Mesenchymal stem cell (in vitro differentiated cells and primary cell): ENCODE data around the gene PACS1.

Source experiments
- DNase-seq: peaks from one replicate; pipeline ENCODE4 v3.0.0-alpha.2; 2013
- H2AFZ ChIP-seq: one replicate; pipeline ENCODE4 v1.6.1; 2013; ENCODE audit warnings: low read depth, mild to moderate bottlenecking, control low read depth, inconsistent platforms, low read length, moderate library complexity
- H2AK5ac ChIP-seq: 2 replicates; pipeline ENCODE4 v1.6.1; 2013; ENCODE audit warnings: low read length, moderate library complexity, mild to moderate bottlenecking, inconsistent platforms; ENCODE audit not compliant: severe bottlenecking
- H2BK120ac ChIP-seq: one replicate; pipeline ENCODE4 v1.6.1; 2013; ENCODE audit warnings: low read depth, mild to moderate bottlenecking, inconsistent platforms, low read length, moderate library complexity
- H2BK12ac ChIP-seq, 2 experiments: one replicate each; pipeline ENCODE4 v1.6.1; 2013; ENCODE audit warnings: inconsistent platforms in 2 of 2, low read length in 2 of 2, mild to moderate bottlenecking in 2 of 2, moderate library complexity in 2 of 2, control low read depth in 1 of 2
- H2BK15ac ChIP-seq: one replicate; pipeline ENCODE4 v1.6.1; 2013; ENCODE audit warnings: mild to moderate bottlenecking, low read depth, inconsistent platforms; ENCODE audit not compliant: poor library complexity, severe bottlenecking
- H2BK5ac ChIP-seq: 2 replicates; pipeline ENCODE4 v1.6.1; 2013; ENCODE audit warnings: low read depth, mild to moderate bottlenecking, low read length, control low read depth, inconsistent platforms; ENCODE audit not compliant: poor library complexity, severe bottlenecking
- H3K14ac ChIP-seq, 2 experiments: one replicate each; pipeline ENCODE4 v1.6.1; 2013; ENCODE audit warnings: inconsistent platforms in 2 of 2, low read length in 2 of 2, control low read depth in 1 of 2, mild to moderate bottlenecking in 1 of 2, moderate library complexity in 1 of 2
- H3K18ac ChIP-seq, 2 experiments: one replicate each; pipeline ENCODE4 v1.6.1; 2013; ENCODE audit warnings: inconsistent platforms in 2 of 2, low read length in 2 of 2, control low read depth in 1 of 2, low read depth in 1 of 2, mild to moderate bottlenecking in 1 of 2
- H3K23ac ChIP-seq, 2 experiments: one replicate each; pipeline ENCODE4 v1.6.1; 2013; ENCODE audit warnings: inconsistent platforms in 2 of 2, low read length in 2 of 2, mild to moderate bottlenecking in 2 of 2, moderate library complexity in 2 of 2, control low read depth in 1 of 2
- H3K27ac ChIP-seq: 2 replicates; pipeline ENCODE4 v1.5.1; 2013; ENCODE audit warnings: mild to moderate bottlenecking, moderate library complexity, low read length, control low read depth, inconsistent platforms; ENCODE audit not compliant: poor library complexity, severe bottlenecking
- H3K27me3 ChIP-seq, 2 experiments: 2 replicates each; pipeline versions ENCODE4 v1.6.1 to v1.7.0; 2013; ENCODE audit warnings: low read length in 2 of 2, mild to moderate bottlenecking in 2 of 2, moderate library complexity in 2 of 2, control low read depth in 1 of 2, inconsistent platforms in 1 of 2; ENCODE audit not compliant: control insufficient read depth in 1 of 2, insufficient read depth in 1 of 2
- H3K36me3 ChIP-seq, 2 experiments: 2 replicates each; pipeline versions ENCODE4 v1.6.1 to v1.7.0; 2013; ENCODE audit warnings: low read length in 2 of 2, control low read depth in 1 of 2, inconsistent platforms in 1 of 2, low read depth in 1 of 2, mild to moderate bottlenecking in 1 of 2; ENCODE audit not compliant: insufficient read depth in 2 of 2, control insufficient read depth in 1 of 2
- H3K4ac ChIP-seq, 2 experiments: one replicate each; pipeline ENCODE4 v1.6.1; 2013; ENCODE audit warnings: inconsistent platforms in 2 of 2, low read length in 2 of 2, mild to moderate bottlenecking in 2 of 2, moderate library complexity in 2 of 2, control low read depth in 1 of 2, low read depth in 1 of 2
- H3K4me1 ChIP-seq: 2 replicates; pipeline ENCODE4 v1.6.1; 2013; ENCODE audit warnings: low read depth, low read length, control low read depth; ENCODE audit not compliant: control insufficient read depth, insufficient read depth
- H3K4me2 ChIP-seq: 2 replicates; pipeline ENCODE4 v1.6.1; 2013; ENCODE audit warnings: low read length, mild to moderate bottlenecking, inconsistent platforms; ENCODE audit not compliant: poor library complexity, severe bottlenecking
- H3K4me3 ChIP-seq, 2 experiments: 2 replicates each; pipeline versions ENCODE4 v1.5.1 to v1.7.0; 2013; ENCODE audit warnings: low read length in 2 of 2, mild to moderate bottlenecking in 2 of 2, control low read depth in 1 of 2, low read depth in 1 of 2; ENCODE audit not compliant: insufficient read depth in 1 of 2
- H3K79me1 ChIP-seq: replicated peaks from 2 replicates; pipeline ENCODE4 v1.6.1; 2013; ENCODE audit warnings: mild to moderate bottlenecking, control low read depth, low read length, inconsistent platforms; ENCODE audit not compliant: poor library complexity, severe bottlenecking
- H3K9ac ChIP-seq: 2 replicates; pipeline ENCODE4 v1.7.0; 2013; ENCODE audit warnings: mild to moderate bottlenecking, low read length, moderate library complexity
- H3K9me3 ChIP-seq: 2 replicates; pipeline ENCODE4 v1.7.0; 2013; ENCODE audit warnings: mild to moderate bottlenecking, low read length; ENCODE audit not compliant: control insufficient read depth
- H4K8ac ChIP-seq: one replicate; pipeline ENCODE4 v1.6.1; 2013; ENCODE audit warnings: inconsistent platforms, mild to moderate bottlenecking, low read length, moderate library complexity
- H4K91ac ChIP-seq: one replicate; pipeline ENCODE4 v1.6.1; 2013; ENCODE audit warnings: mild to moderate bottlenecking, low read length, inconsistent platforms
- WGBS: methylation state at CpG from one replicate; pipeline ENCODE4 v1.1.7; 2013; ENCODE audit warnings: mixed read lengths; 5-methylcytosine and 5-hydroxymethylcytosine counted together

The PACS1 gene

GRCh38 chr11:66084821-66085475, 14.9 kb downstream of the PACS1 start:
- no peak overlapping the region for H2BK15ac ChIP-seq
- no peak overlapping the region for H3K14ac ChIP-seq
- no peak overlapping the region for H4K91ac ChIP-seq

DNA sequence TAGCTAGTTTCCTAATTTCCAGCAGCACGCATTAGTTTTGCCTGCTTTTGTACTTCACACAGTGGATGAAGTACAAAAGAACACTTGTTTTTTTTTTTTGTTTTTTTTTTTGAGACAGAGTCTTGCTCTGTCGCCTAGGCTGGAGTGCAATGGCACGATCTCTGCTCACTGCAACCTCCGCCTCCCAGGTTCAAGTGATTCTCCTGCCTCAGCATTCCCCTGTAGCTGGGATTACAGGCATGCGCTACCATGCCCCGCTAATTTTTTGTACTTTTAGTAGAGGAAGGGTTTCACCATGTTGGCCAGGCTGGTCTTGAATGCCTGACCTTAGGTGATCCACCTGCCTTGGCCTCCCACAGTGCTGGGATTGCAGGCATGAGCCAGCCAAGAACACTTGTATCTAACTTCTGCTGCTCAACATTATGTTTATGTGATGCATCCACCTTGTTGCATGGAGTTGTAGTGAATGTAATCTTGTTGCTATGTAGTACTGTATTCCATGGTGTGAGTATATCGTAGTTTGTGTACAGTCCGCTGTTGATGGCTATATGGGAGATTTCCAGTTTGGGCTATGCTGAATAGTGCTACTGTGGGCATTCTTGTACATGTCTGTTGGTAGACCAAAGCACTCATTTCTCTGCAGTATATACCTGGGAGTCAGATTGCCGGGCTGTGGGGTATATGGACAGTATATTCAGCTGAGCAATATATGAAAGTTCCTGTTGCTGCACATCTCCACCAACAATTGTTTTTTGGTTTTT, 17.3 kb downstream of the PACS1 start:
- WGBS, result 93% methylated on average over 9 of the region's 9 CpGs
- no peak for DNase-seq
- Histone ChIP-seq H3K36me3 (no peaks in the 10 kb centered on the region), H4K91ac (no peak overlapping the region), H2BK120ac (no peak overlapping the region), H3K9me3 (no peaks in the 10 kb centered on the region), H4K8ac (no peak overlapping the region), H3K27ac (no peak overlapping the region), H3K4ac (no peak overlapping the region), H3K4me2 (no peak overlapping the region), H3K9ac (no peak overlapping the region), H3K14ac (no peak overlapping the region), H2AK5ac (no peak overlapping the region), H3K4me3 (no peak overlapping the region), H3K79me1 (peaks cover 19% of the 10 kb centered on the region), H2BK5ac (no peak overlapping the region), H3K18ac (no peak overlapping the region), H3K23ac (no peak overlapping the region), H2BK12ac (no peak overlapping the region), H3K27me3 (no peaks in the 10 kb centered on the region), H3K4me1 (no peaks in the 10 kb centered on the region), H2BK15ac (no peak overlapping the region), H2AFZ (no peak overlapping the region)

More at GRCh38 chr11:66084821-66085475, 14.9 kb downstream of the PACS1 start:
- Histone ChIP-seq H3K4me1 (peaks cover 10% of the 10 kb centered on the region), H3K4me3 (no peak overlapping the region), H4K8ac (no peak overlapping the region), H3K27ac (no peak overlapping the region), H3K18ac (no peak overlapping the region), H3K9me3 (no peaks in the 10 kb centered on the region), H2BK120ac (no peak overlapping the region), H2AK5ac (no peak overlapping the region), H3K4me2 (no peak overlapping the region), H3K4ac (no peak overlapping the region), H3K79me1 (peaks cover 22% of the 10 kb centered on the region), H3K27me3 (no peaks in the 10 kb centered on the region), H3K9ac (no peak overlapping the region), H3K23ac (no peak overlapping the region), H2BK5ac (no peak overlapping the region), H2AFZ (no peak overlapping the region), H2BK12ac (no peak overlapping the region), H3K36me3 (no peaks in the 10 kb centered on the region)
- no peak for DNase-seq
- no CpG with 5 or more reads among the region's 3 CpGs for WGBS

- H3K14ac ChIP-seq, result no peak overlapping the region
- H4K8ac ChIP-seq, result no peak overlapping the region
- H2BK12ac ChIP-seq, result no peak overlapping the region
- no peak overlapping the region for H2BK120ac ChIP-seq
- no peak overlapping the region for H4K91ac ChIP-seq
- 100% methylated on average over 2 of the region's 3 CpGs for WGBS
- no peak overlapping the region for H3K4ac ChIP-seq
- no peak overlapping the region for H3K18ac ChIP-seq
- no peak overlapping the region for H3K27ac ChIP-seq
- H2AK5ac ChIP-seq, result no peak overlapping the region
- no peak overlapping the region for H2BK5ac ChIP-seq
- H3K79me1 ChIP-seq, result peaks cover 16% of the 10 kb centered on the region
- H3K4me2 ChIP-seq, result no peak overlapping the region
- H3K9me3 ChIP-seq, result no peaks in the 10 kb centered on the region
- H2BK15ac ChIP-seq, result no peak overlapping the region
- no peaks in the 10 kb centered on the region for H3K4me1 ChIP-seq
- no peak overlapping the region for H3K4me3 ChIP-seq
- H3K23ac ChIP-seq, result no peak overlapping the region
- H3K9ac ChIP-seq, result no peak overlapping the region
- H3K36me3 ChIP-seq, result no peaks in the 10 kb centered on the region
- H3K27me3 ChIP-seq, result no peaks in the 10 kb centered on the region
- H2AFZ ChIP-seq, result no peak overlapping the region
- no peak for DNase-seq
Observed at GRCh38 chr11:66089067-66089466, 19.0 kb downstream of the PACS1 start.

DNA sequence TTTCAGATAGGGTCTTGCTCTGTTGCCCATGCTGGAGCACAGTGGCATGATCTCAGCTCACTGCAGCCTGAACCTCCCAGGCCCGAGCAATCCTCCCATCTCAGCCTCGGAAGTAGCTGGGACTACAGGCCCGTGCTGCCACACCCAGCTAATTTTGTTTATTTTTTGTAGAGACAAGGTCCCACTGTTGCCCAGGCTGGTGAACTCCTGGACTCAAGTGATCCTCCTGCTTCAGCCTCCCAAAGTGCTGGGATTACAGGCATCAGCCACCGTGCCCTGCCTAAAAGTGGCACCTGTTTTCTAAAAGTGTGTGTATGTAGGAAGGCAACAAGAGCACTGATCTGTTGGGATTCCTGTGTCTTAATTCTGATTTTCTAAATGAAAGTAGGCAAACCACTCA, 20.2 kb downstream of the PACS1 start:
- H2BK5ac ChIP-seq, result no peak overlapping the region
- H3K9me3 ChIP-seq, result no peaks in the 10 kb centered on the region
- no peak overlapping the region for H2AFZ ChIP-seq
- H3K27ac ChIP-seq, result no peak overlapping the region
- H4K8ac ChIP-seq, result no peak overlapping the region
- peaks cover 12% of the 10 kb centered on the region for H3K79me1 ChIP-seq
- no peak overlapping the region for H2BK12ac ChIP-seq
- no peak overlapping the region for H3K4me3 ChIP-seq
- DNase-seq, result no peak
- WGBS, result 92% methylated on average over 4 of the region's 4 CpGs
- H3K23ac ChIP-seq, result no peak overlapping the region
- no peak overlapping the region for H2BK15ac ChIP-seq
- no peak overlapping the region for H2BK120ac ChIP-seq
- H2AK5ac ChIP-seq, result no peak overlapping the region
- no peak overlapping the region for H3K4ac ChIP-seq
- H3K14ac ChIP-seq, result no peak overlapping the region
- H3K4me2 ChIP-seq, result no peak overlapping the region
- H4K91ac ChIP-seq, result no peak overlapping the region
- H3K9ac ChIP-seq, result no peak overlapping the region
- H3K36me3 ChIP-seq, result no peaks in the 10 kb centered on the region
- no peak overlapping the region for H3K18ac ChIP-seq
- no peaks in the 10 kb centered on the region for H3K27me3 ChIP-seq
- H3K4me1 ChIP-seq, result no peaks in the 10 kb centered on the region
